DND-41 (cell line): ENCODE data around the gene FBRSL1.

Experiments used
- ATAC-seq: fragments of 200-7000 bp; cut with Tn5 transposase; 3 replicates; pipeline ENCODE4 v1.9.1; 2021; ENCODE audit warnings: low read depth; ENCODE audit not compliant: insufficient read depth
- DNase-seq: peaks from one replicate; pipeline ENCODE4 v3.0.0-alpha.2; 2020
- H2AFZ ChIP-seq: 2 replicates; pipeline ENCODE4 v1.6.0; 2012; ENCODE audit warnings: low read depth, low read length
- H3K27ac ChIP-seq: 2 replicates; pipeline ENCODE4 v1.5.1; 2012; ENCODE audit warnings: low read length, inconsistent platforms
- H3K27me3 ChIP-seq: fragments of 200-600 bp; sonication (generic); 2 replicates; pipeline ENCODE4 v1.6.0; 2012; ENCODE audit warnings: low read length, mild to moderate bottlenecking, inconsistent platforms; ENCODE audit not compliant: insufficient read depth, poor library complexity
- H3K36me3 ChIP-seq: 2 replicates; pipeline ENCODE4 v1.5.1; 2012; ENCODE audit warnings: low read length, inconsistent platforms; ENCODE audit not compliant: insufficient read depth
- H3K4me1 ChIP-seq: 2 replicates; pipeline ENCODE4 v1.5.1; 2012; ENCODE audit warnings: mild to moderate bottlenecking, low read length; ENCODE audit not compliant: insufficient read depth
- H3K4me2 ChIP-seq: 2 replicates; pipeline ENCODE4 v1.6.0; 2012; ENCODE audit warnings: mild to moderate bottlenecking, moderate library complexity, low read length, inconsistent platforms; ENCODE audit not compliant: insufficient read depth
- H3K4me3 ChIP-seq, 2 experiments: fragments of 200-600 bp in 1 of 2; shearing (Covaris generic) in 1 of 2; 2 replicates each; pipeline ENCODE4 v1.5.1; 2012 to 2016; ENCODE audit warnings: inconsistent platforms in 2 of 2, low read length in 2 of 2, mild to moderate bottlenecking in 2 of 2, low read depth in 1 of 2, moderate library complexity in 1 of 2
- H3K79me2 ChIP-seq: 2 replicates; pipeline ENCODE4 v1.6.0; 2012; ENCODE audit warnings: low read length, inconsistent platforms; ENCODE audit not compliant: insufficient read depth
- H3K9ac ChIP-seq: 2 replicates; pipeline ENCODE4 v1.6.0; 2012; ENCODE audit warnings: low read depth, mild to moderate bottlenecking, inconsistent platforms, low read length, moderate library complexity
- H3K9me3 ChIP-seq: 2 replicates; pipeline ENCODE4 v1.5.1; 2012; ENCODE audit warnings: low read length, moderate library complexity, mild to moderate bottlenecking, inconsistent platforms; ENCODE audit not compliant: insufficient read depth, severe bottlenecking
- H4K20me1 ChIP-seq: 2 replicates; pipeline ENCODE4 v1.6.0; 2012; ENCODE audit warnings: low read length; ENCODE audit not compliant: insufficient read depth
- CTCF ChIP-seq: IDR thresholded peaks from 2 replicates; pipeline ENCODE4 v1.5.1; 2012; ENCODE audit warnings: borderline replicate concordance, low read length, moderate library complexity, mild to moderate bottlenecking; ENCODE audit not compliant: poor library complexity, severe bottlenecking; ENCODE audit errors: extremely low read depth
- EZH2 ChIP-seq: IDR thresholded peaks from 3 replicates; pipeline ENCODE4 v1.6.1; 2012; ENCODE audit warnings: borderline replicate concordance, low read depth, mild to moderate bottlenecking, moderate library complexity, low read length, inconsistent platforms; ENCODE audit not compliant: severe bottlenecking

FBRSL1 gene

GRCh38 chr12:132533584-132533958 is 43.6 kb downstream of the FBRSL1 start:
- no peak for DNase-seq
- H3K9ac ChIP-seq = no peak overlapping the region
- no peaks in the 10 kb centered on the region for H3K36me3 ChIP-seq
- TF ChIP-seq EZH2 (no peak), CTCF (no peak)
- H4K20me1 ChIP-seq = peaks cover 49% of the 10 kb centered on the region
- H2AFZ ChIP-seq = no peak overlapping the region
- H3K4me2 ChIP-seq = no peak overlapping the region
- no peaks in the 10 kb centered on the region for H3K79me2 ChIP-seq
- H3K27ac ChIP-seq = no peak overlapping the region
- H3K4me3 ChIP-seq = no peak overlapping the region
- no peak for ATAC-seq
- no peaks in the 10 kb centered on the region for H3K27me3 ChIP-seq
- H3K9me3 ChIP-seq = peaks cover 7% of the 10 kb centered on the region
- no peaks in the 10 kb centered on the region for H3K4me1 ChIP-seq

GRCh38 chr12:132534076-132534475 is 44.1 kb downstream of the FBRSL1 start:
- Histone ChIP-seq H3K4me1 (no peaks in the 10 kb centered on the region), H3K79me2 (no peaks in the 10 kb centered on the region), H3K27me3 (no peaks in the 10 kb centered on the region), H3K4me3 (no peak overlapping the region), H3K9me3 (peaks cover 7% of the 10 kb centered on the region), H3K9ac (no peak overlapping the region), H2AFZ (no peak overlapping the region), H3K4me2 (no peak overlapping the region), H4K20me1 (peaks cover 48% of the 10 kb centered on the region), H3K36me3 (no peaks in the 10 kb centered on the region), H3K27ac (no peak overlapping the region)
- TF ChIP-seq EZH2 (no peak), CTCF (no peak)
- DNase-seq (no peak), ATAC-seq (no peak)

GRCh38 chr12:132535019-132535418 is 45.1 kb downstream of the FBRSL1 start:
- Histone ChIP-seq H3K9me3 (peaks cover 7% of the 10 kb centered on the region), H3K4me2 (no peak overlapping the region), H4K20me1 (peaks cover 42% of the 10 kb centered on the region), H3K9ac (no peak overlapping the region), H3K36me3 (no peaks in the 10 kb centered on the region), H3K4me1 (no peaks in the 10 kb centered on the region), H2AFZ (no peak overlapping the region), H3K27ac (no peak overlapping the region), H3K27me3 (no peaks in the 10 kb centered on the region), H3K79me2 (no peaks in the 10 kb centered on the region), H3K4me3 (no peak overlapping the region)
- TF ChIP-seq EZH2 (no peak), CTCF (no peak)
- ATAC-seq (no peak), DNase-seq (no peak)
